Neural cell (in vitro differentiated cells): ENCODE measurements around the gene MRPL43. TPM values are rescaled to one million over a fixed set of nuclear protein-coding genes. Genes with fewer than 3 reads are reported as not detected.
A peak's percentile ranks its signal among the peaks of the same experiment; 100 is the strongest.

Experiments used
- H2AFZ ChIP-seq: fragments of 200-600, 300-800 bp; sonication (generic), shearing (Covaris generic); 2 replicates; pipeline ENCODE4 v1.6.0; 2014; ENCODE audit warnings: low read depth, mild to moderate bottlenecking, antibody characterized with exemption, low read length, moderate library complexity
- H3F3A ChIP-seq: fragments of 200-600 bp; shearing (Covaris generic); 2 replicates; pipeline ENCODE4 v1.6.1; 2016; ENCODE audit warnings: mild to moderate bottlenecking, moderate library complexity, mixed read lengths, antibody characterized with exemption, low read length; ENCODE audit not compliant: insufficient read depth, poor library complexity, severe bottlenecking
- H3K27ac ChIP-seq: fragments of 200-600, 300-800 bp; sonication (generic), shearing (Covaris generic); 2 replicates; pipeline ENCODE4 v1.5.1; 2014; ENCODE audit warnings: mild to moderate bottlenecking, low read length, moderate library complexity
- H3K27me3 ChIP-seq: fragments of 300-800, 200-600 bp; sonication (generic), shearing (Covaris generic); 2 replicates; pipeline ENCODE4 v1.6.0; 2014; ENCODE audit warnings: mild to moderate bottlenecking, low read depth, low read length, moderate library complexity; ENCODE audit not compliant: insufficient read depth
- H3K36me3 ChIP-seq: fragments of 300-800, 200-600 bp; sonication (generic), shearing (Covaris generic); 2 replicates; pipeline ENCODE4 v1.5.1; 2014; ENCODE audit warnings: mild to moderate bottlenecking, antibody characterized with exemption, low read length, moderate library complexity; ENCODE audit not compliant: insufficient read depth
- H3K4me2 ChIP-seq: fragments of 300-800, 200-600 bp; sonication (generic), shearing (Covaris generic); 2 replicates; pipeline ENCODE4 v1.6.0; 2014; ENCODE audit warnings: mild to moderate bottlenecking, low read length
- H3K4me3 ChIP-seq: fragments of 300-800, 200-600 bp; sonication (generic), shearing (Covaris generic); 2 replicates; pipeline ENCODE4 v1.5.1; 2014; ENCODE audit warnings: mild to moderate bottlenecking, low read length, moderate library complexity
- H3K79me2 ChIP-seq: fragments of 200-600 bp; shearing (Covaris generic); replicated peaks from 2 replicates; pipeline ENCODE4 v1.6.0; 2014; ENCODE audit warnings: mild to moderate bottlenecking, low read length, moderate library complexity; ENCODE audit not compliant: insufficient read depth
- H3K9ac ChIP-seq: fragments of 300-800, 200-600 bp; sonication (generic), shearing (Covaris generic); 2 replicates; pipeline ENCODE4 v1.6.1; 2016; ENCODE audit warnings: mild to moderate bottlenecking, low read length, mixed read lengths
- H3K9me2 ChIP-seq: fragments of 200-600 bp; shearing (Covaris generic); 2 replicates; pipeline ENCODE4 v1.6.1; 2016; ENCODE audit warnings: mild to moderate bottlenecking, low read length, mixed read lengths; ENCODE audit not compliant: insufficient read depth
- H3K9me3 ChIP-seq: fragments of 200-600, 300-800 bp; sonication (generic), shearing (Covaris generic); 2 replicates; pipeline ENCODE4 v1.6.1; 2016; ENCODE audit warnings: mild to moderate bottlenecking, mixed run types, low read length, moderate library complexity, mixed read lengths
- H4K20me1 ChIP-seq: fragments of 200-600 bp; shearing (Covaris generic); 2 replicates; pipeline ENCODE4 v1.6.1; 2016; ENCODE audit warnings: mild to moderate bottlenecking, mixed run types; ENCODE audit not compliant: insufficient read depth
- EP300 ChIP-seq: fragments of 450-650 bp; conservative IDR thresholded peaks from 2 replicates; pipeline ENCODE4 v1.6.1; 2014; ENCODE audit warnings: antibody characterized with exemption, mild to moderate bottlenecking, moderate library complexity; ENCODE audit not compliant: poor library complexity, severe bottlenecking
- EZH2 ChIP-seq: fragments of 200-600, 300-800 bp; shearing (Covaris generic), sonication (generic); IDR thresholded peaks from 2 replicates; pipeline ENCODE4 v1.6.1; 2014; ENCODE audit warnings: antibody characterized with exemption, low read length, borderline replicate concordance, mild to moderate bottlenecking; ENCODE audit not compliant: insufficient read depth, poor library complexity, severe bottlenecking
- MXI1 ChIP-seq: fragments of 450-650 bp; conservative IDR thresholded peaks from 2 replicates; pipeline ENCODE4 v1.6.1; 2014; ENCODE audit warnings: antibody characterized with exemption, mild to moderate bottlenecking; ENCODE audit not compliant: poor library complexity, severe bottlenecking
- POLR2AphosphoS5 ChIP-seq: IDR thresholded peaks from 2 replicates; pipeline ENCODE4 v1.6.1; 2012
- RAD21 ChIP-seq: fragments of 450-650 bp; conservative IDR thresholded peaks from 2 replicates; pipeline ENCODE4 v1.6.1; 2014; ENCODE audit warnings: antibody characterized with exemption, mild to moderate bottlenecking, moderate library complexity
- SMC3 ChIP-seq: fragments of 450-650 bp; conservative IDR thresholded peaks from 2 replicates; pipeline ENCODE4 v1.6.1; 2014; ENCODE audit warnings: antibody characterized with exemption, mild to moderate bottlenecking, moderate library complexity; ENCODE audit not compliant: poor library complexity
- TAF1 ChIP-seq: IDR thresholded peaks from 2 replicates; pipeline ENCODE4 v1.6.1; 2012; ENCODE audit warnings: low read depth
- polyA plus RNA-seq: library from polyadenylated mRNA; depleted of rRNA; stranded (reverse); fragments of >200 nt; gene quantifications from 2 replicates; pipeline ENCODE4 v1.2.3, GENCODE V29; 2014
- TF ChIP-seq, protein P1 (sequence below): fragments of 450-650 bp; IDR thresholded peaks from 2 replicates; pipeline ENCODE4 v1.5.1; 2014; ENCODE audit warnings: antibody characterized with exemption, mild to moderate bottlenecking, moderate library complexity; ENCODE audit not compliant: poor library complexity, severe bottlenecking
- TF ChIP-seq, protein P2 (sequence below): IDR thresholded peaks from 2 replicates; pipeline ENCODE4 v1.6.1; 2012; ENCODE audit warnings: borderline replicate concordance

Gene MRPL43
- polyA plus RNA-seq, 1 donor from 2014 or later = 121 TPM

DNA sequence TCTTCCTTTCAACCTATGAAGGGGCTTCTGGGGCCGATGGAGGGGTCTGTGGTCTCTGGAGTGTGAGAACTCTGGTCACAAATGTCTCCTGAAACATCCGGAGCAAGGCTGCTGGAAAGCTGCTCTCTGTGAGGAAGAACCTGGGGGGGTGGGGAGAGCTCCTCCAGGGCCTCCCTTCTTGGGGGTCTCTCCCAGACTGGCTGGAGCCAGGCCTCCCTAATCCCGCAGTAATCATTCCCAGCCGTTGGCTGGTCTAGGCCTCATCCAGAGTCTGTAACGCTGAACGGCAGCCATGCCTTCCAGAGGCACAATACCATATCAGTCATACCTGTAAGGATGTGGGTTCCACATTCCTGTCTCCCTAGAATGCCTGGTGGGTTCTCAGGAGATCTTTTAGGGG lies 7.9 kb upstream of the MRPL43 start:
- H2AFZ ChIP-seq = no peak overlapping the region
- no peaks in the 10 kb centered on the region for H3K9me2 ChIP-seq
- H3K36me3 ChIP-seq = no peaks in the 10 kb centered on the region
- no peaks in the 10 kb centered on the region for H3F3A ChIP-seq
- TF ChIP-seq TAF1 = no peak
- TF ChIP-seq MXI1 = no peak
- no peak for TF ChIP-seq SMC3
- TF ChIP-seq, protein P1, sequence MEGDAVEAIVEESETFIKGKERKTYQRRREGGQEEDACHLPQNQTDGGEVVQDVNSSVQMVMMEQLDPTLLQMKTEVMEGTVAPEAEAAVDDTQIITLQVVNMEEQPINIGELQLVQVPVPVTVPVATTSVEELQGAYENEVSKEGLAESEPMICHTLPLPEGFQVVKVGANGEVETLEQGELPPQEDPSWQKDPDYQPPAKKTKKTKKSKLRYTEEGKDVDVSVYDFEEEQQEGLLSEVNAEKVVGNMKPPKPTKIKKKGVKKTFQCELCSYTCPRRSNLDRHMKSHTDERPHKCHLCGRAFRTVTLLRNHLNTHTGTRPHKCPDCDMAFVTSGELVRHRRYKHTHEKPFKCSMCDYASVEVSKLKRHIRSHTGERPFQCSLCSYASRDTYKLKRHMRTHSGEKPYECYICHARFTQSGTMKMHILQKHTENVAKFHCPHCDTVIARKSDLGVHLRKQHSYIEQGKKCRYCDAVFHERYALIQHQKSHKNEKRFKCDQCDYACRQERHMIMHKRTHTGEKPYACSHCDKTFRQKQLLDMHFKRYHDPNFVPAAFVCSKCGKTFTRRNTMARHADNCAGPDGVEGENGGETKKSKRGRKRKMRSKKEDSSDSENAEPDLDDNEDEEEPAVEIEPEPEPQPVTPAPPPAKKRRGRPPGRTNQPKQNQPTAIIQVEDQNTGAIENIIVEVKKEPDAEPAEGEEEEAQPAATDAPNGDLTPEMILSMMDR = no peak
- TF ChIP-seq EP300 = no peak
- TF ChIP-seq, protein P2, sequence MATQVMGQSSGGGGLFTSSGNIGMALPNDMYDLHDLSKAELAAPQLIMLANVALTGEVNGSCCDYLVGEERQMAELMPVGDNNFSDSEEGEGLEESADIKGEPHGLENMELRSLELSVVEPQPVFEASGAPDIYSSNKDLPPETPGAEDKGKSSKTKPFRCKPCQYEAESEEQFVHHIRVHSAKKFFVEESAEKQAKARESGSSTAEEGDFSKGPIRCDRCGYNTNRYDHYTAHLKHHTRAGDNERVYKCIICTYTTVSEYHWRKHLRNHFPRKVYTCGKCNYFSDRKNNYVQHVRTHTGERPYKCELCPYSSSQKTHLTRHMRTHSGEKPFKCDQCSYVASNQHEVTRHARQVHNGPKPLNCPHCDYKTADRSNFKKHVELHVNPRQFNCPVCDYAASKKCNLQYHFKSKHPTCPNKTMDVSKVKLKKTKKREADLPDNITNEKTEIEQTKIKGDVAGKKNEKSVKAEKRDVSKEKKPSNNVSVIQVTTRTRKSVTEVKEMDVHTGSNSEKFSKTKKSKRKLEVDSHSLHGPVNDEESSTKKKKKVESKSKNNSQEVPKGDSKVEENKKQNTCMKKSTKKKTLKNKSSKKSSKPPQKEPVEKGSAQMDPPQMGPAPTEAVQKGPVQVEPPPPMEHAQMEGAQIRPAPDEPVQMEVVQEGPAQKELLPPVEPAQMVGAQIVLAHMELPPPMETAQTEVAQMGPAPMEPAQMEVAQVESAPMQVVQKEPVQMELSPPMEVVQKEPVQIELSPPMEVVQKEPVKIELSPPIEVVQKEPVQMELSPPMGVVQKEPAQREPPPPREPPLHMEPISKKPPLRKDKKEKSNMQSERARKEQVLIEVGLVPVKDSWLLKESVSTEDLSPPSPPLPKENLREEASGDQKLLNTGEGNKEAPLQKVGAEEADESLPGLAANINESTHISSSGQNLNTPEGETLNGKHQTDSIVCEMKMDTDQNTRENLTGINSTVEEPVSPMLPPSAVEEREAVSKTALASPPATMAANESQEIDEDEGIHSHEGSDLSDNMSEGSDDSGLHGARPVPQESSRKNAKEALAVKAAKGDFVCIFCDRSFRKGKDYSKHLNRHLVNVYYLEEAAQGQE = no peak
- TF ChIP-seq RAD21 = no peak
- TF ChIP-seq EZH2 = no peak
- H3K27me3 ChIP-seq = peaks cover 10% of the 10 kb centered on the region
- no peaks in the 10 kb centered on the region for H4K20me1 ChIP-seq
- no peak overlapping the region for H3K4me2 ChIP-seq
- no peak overlapping the region for H3K9ac ChIP-seq
- no peak overlapping the region for H3K27ac ChIP-seq
- H3K79me2 ChIP-seq = peaks cover 4% of the 10 kb centered on the region
- no peaks in the 10 kb centered on the region for H3K9me3 ChIP-seq
- no peak overlapping the region for H3K4me3 ChIP-seq

DNA sequence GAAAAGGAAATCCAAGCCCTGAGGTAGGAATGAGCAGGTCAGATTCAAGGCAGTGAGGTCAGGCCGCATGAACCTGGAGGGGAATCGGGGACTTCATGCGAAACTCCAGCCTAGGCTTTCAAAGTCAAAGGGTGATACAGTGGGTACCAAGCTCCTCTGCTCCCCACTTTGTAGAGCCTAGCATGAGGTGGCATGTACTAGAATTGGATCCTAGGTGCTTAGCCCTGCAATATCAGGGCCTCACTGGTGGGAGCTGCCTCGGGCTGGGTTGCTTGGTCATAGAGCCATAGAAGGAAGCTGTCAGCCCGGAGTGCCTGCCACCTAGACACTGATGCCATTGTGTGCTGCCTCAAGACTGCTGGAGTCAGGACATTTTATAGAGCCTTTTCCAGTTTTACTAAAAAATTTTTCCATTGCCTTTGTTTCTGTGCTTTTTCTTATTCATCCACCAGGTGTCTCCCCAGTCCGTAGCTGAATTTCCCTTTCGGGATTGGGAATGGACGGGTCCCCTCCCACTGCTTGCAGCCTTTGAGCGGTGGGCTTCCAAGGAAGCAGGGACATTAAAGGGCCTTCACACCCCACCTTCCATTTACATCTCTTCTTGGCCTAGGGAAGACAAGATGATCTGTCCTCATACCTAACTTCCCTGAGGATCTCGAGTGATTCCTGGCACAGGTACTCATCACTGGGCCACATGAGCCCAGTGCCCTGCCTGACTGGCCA lies 6.8 kb upstream of the MRPL43 start:
- no peak overlapping the region for H3K27ac ChIP-seq
- no peak for TF ChIP-seq EP300
- TF ChIP-seq, protein P2 = no peak
- TF ChIP-seq MXI1 = no peak
- TF ChIP-seq POLR2AphosphoS5 = no peak
- peak; percentile 84 for TF ChIP-seq SMC3
- TF ChIP-seq TAF1 = no peak
- TF ChIP-seq, protein P1 = peak; percentile 85
- TF ChIP-seq EZH2 = no peak
- peak; percentile 81 for TF ChIP-seq RAD21

More for the DNA sequence above, 6.8 kb upstream of the MRPL43 start:
- H3K4me3 ChIP-seq = no peak overlapping the region
- peak overlapping the region; percentile 30 for H3K9ac ChIP-seq
- no peaks in the 10 kb centered on the region for H3K9me3 ChIP-seq
- H3F3A ChIP-seq = no peaks in the 10 kb centered on the region
- no peak overlapping the region for H2AFZ ChIP-seq
- no peaks in the 10 kb centered on the region for H3K36me3 ChIP-seq
- no peaks in the 10 kb centered on the region for H3K9me2 ChIP-seq
- no peaks in the 10 kb centered on the region for H3K79me2 ChIP-seq
- H3K4me2 ChIP-seq = no peak overlapping the region
- no peaks in the 10 kb centered on the region for H4K20me1 ChIP-seq
- H3K27me3 ChIP-seq = peaks cover 10% of the 10 kb centered on the region
